GM18951 (cell line): ENCODE data around the gene LIMD2.
A peak's percentile ranks its signal among the peaks of the same experiment; 100 is the strongest.

ENCODE experiments used
- POLR2A ChIP-seq: IDR thresholded peaks from 4 replicates; pipeline ENCODE4 v1.6.1; 2011; ENCODE audit warnings: mild to moderate bottlenecking; ENCODE audit not compliant: insufficient read length, insufficient read depth; ENCODE audit errors: extremely low read depth
- in situ Hi-C: fragments of 300-500 bp; cut with MboI; formaldehyde crosslinking; loops from one replicate; pipeline ENCODE4 v1.12.0; 2022; ENCODE audit warnings: low sequenced_read_pairs, mixed read lengths, inconsistent platforms; ENCODE audit not compliant: unreplicated experiment

LIMD2 gene

DNA sequence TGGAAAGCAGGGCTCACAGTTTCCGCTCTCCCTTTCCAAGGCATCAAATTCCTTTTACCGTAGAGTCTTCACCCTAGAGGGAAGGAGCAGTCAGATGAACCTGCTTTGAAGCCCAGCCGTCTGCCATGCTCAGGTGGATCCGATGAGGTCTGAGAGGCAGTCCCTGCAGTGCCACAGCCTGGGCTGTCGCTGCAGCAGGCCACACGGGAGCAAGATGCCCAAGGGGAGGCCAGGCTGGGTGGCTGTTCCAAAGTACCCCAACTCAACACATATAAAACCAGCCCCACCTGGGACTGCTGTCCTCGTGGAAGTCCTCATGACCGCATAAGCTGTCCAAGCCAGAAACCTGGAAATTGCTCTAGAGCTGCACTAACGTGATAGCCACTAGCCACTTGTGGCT lies 4.9 kb upstream of the LIMD2 start:
- in situ Hi-C loops, result no loop called here
- TF ChIP-seq POLR2A, result peak; percentile 13

DNA sequence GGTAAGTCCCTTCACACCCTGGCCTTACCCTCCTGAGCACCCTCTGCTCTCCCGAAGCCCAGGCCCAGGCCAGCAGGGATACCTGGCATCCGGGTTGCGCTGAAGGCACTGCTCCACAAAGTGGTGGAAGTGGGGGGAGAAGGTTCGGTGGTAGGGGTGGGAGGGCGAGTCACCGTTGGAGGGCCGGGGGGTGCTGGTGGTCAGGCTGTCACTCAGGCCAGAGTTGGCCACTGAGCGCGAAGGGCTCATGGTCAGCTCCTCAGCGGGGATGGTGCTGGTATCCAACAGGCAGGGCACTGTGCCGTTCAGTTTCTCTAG lies 4.3 kb upstream of the LIMD2 start:
- TF ChIP-seq POLR2A, result peak; percentile 8
- in situ Hi-C loops, result no loop called here

DNA sequence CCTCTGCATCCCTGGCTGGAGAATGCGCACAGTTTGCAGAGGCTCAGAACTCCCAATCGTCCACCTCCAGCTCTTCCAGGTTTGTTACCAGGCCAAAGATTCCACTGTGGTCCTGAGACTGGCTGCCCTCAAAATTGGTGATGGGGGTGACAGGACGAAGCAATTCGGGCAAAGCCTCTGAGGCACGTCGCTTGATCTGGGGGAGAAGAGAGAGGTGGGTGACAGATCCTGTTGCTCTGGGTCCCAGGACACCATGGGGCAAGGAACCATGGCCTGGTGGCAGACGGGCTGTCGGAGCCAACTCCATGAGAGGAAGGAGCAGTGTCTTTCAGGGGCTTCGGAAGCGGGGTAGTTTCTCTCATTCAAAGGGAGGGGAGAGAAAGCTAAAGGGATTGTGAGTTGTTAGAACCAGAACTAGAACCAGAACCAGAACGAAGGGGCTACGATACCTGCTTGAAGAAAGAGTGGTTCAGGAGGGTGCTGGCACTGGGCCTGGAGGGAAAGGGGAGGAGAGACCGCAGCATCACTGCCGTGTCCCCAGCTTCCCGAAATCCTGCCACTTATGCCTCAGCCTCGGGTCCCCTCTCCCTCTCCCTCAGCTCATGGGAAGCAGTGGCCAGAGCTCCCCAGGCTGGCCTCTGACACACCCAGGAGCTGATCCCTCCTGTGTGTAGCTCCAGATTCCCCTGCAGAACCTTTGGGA lies 3.8 kb upstream of the LIMD2 start:
- in situ Hi-C loops, result no loop called here
- no peak for TF ChIP-seq POLR2A

GRCh38 chr17:63703029-63703428 lies 3.1 kb upstream of the LIMD2 start:
- in situ Hi-C loops, result no loop called here
- no peak for TF ChIP-seq POLR2A

DNA sequence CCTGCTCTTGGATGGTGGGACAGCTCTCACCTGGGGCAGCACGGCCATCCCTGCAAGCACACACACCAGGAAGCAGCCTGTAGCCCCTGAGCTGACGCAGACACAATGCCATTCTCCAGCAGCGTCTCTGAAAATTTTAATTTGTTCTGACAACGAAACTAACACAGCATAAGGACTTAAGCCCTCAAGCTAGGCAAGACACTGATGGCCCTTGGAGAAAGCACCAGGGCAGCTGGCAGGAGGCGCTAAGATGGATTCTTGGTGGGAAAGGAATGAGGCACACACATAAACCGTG lies 2.7 kb upstream of the LIMD2 start:
- no peak for TF ChIP-seq POLR2A
- in situ Hi-C loops, result no loop called here

DNA sequence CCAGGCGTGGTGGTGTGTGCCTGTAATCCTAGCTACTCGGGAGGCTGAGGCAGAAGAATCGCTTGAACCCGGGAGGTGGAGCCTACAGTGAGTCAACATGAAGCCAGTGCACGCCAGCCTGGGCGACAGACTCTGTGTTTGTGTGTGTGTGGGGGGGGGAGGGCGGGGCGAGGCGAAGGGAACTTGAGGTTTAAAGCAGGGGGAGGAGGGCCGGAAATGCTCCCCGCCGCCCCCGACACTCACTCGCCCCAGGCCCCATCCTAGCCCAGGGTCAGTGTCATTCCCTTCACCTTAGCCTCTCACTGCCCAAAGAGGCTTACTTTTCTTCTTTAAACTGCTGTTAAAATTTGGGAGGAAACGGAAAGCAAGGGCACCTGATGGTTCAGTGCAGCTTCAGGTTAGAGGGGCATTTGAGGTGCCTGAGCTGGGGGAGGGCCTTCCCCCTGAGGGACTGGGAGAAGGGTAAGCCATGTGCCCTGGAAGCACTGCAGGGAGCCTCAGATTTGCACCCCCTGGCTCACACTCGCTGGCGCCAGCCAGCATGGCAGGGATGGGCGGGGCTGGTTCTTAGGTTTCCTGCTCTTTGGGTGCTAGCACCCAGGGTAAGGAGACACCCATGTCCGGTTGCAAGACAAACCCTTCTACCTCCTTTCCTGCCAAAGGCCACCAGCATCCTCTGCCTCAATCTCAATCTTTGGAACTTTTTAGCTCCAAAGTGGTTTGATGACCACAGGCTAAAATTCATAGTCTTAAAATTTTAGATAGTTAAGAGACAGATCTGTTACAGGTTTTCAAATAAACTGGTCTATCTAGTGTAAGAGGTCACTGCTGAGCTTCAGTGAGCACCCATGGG lies 2.2 kb upstream of the LIMD2 start:
- TF ChIP-seq POLR2A, result no peak

DNA sequence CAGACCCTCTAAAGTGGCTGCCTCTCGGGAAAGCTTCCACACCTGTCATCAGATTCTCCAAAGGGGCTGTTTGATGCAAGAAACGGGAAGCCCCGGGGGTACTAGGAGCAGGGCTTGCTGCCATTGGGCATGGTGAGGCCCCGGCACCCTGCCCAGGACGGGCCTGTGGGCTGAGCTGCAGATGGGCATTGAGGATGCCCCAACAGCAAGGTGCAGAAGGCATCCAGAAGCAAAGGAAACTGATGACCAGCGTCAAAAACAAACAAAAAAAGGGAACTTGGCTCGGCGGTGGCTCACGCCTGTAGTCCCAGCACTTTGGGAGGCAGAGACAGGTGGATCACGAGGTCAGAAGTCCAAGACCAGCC lies 1.5 kb upstream of the LIMD2 start:
- in situ Hi-C loops, result no loop called here
- TF ChIP-seq POLR2A, result no peak

More for the DNA sequence above, 2.2 kb upstream of the LIMD2 start:
- in situ Hi-C loops, result no loop called here

GRCh38 chr17:63700528-63701455 lies 867 bp upstream of the LIMD2 start:
- in situ Hi-C loops, result no loop called here

DNA sequence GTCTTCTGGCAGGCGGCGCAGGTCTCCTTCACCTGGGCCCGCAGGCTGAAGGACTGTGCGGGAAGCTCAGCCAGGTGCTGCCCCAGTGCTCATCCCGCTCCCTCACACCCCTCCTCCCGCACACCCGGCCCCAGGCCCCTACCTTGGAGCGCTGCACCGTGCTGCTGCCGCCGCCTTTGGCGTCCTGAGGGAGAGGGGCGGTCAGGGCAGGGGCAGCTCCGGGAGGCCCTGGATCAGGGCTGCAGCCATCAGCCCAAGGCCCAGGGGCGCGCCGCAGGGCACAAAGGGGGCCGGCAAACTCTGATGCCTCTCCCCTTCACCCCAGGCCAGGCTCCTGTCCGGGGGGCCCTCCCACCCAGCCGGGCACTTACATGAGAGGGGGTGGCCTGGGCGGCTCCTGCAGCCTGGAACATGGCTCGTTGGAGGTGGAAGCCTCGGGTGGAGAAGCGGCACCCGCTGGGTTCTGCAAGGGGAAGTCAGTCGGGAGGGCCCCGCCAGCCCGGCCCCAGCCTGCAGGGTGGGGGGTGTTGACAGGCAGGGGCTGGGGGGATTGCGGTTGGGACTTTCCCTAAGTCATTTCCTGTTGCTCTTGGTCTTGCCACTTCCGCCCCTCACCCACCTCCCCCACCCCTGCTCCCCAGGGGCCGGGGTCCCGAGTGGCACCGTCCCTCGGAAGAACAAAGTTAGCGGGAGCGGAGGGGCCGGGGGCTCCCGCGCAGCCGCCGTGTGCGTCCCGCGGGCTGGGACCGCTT lies 863 bp downstream of the LIMD2 start:
- in situ Hi-C loops, result no loop called here

More at GRCh38 chr17:63700528-63701455, 867 bp upstream of the LIMD2 start:
- peak; percentile 34 for TF ChIP-seq POLR2A

DNA sequence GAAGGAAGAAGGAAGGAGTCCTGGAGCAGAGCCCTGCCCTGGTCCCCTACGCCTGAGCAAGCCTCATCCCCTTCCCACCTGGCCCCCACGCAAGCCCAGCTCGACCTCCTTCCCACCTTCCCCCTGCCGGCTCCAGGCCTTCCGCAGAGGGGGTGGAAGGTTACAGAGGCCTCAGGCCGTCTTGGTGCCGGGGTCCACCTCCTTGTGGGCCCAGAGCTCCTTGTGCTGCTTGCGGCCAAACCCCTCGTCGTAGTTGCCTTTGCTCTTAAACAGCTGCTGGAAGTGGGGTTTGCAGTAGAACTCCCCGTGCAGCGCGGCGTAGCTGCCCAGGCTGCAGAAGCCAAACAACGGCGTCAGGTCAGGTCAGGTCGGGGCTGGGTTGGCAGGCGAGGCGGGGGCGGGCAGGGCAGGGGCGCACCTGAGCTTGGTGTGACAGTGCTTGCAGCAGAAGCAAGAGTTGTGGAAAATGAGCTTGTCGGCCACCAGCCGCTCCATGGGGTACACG lies 1.5 kb downstream of the LIMD2 start:
- in situ Hi-C loops, result no loop called here
- TF ChIP-seq POLR2A, result no peak

More for the DNA sequence above, 863 bp downstream of the LIMD2 start:
- peak; percentile 50 for TF ChIP-seq POLR2A

- peak; percentile 23 for TF ChIP-seq POLR2A
- in situ Hi-C loops, result no loop called here
Measured at GRCh38 chr17:63697341-63698286, 2.3 kb downstream of the LIMD2 start.
